Activated CD4-positive, alpha-beta T cell treated with anti-CD3 and anti-CD28 coated beads, Interleukin-2, Interleukin-6, amounts not matched to agents 100 ng/mL and 50 ng/mL, durations not matched to agents 16 hours and 8 hours (primary cell): Measurements from ENCODE around the gene DVL2.

Experiments
- DNase-seq: peaks from one replicate; pipeline ENCODE4 v3.0.0-alpha.2; 2020

DVL2 gene

GRCh38 chr17:7237266-7237760, 3.0 kb upstream of the DVL2 start:
- no peak for DNase-seq

GRCh38 chr17:7236808-7237207, 2.5 kb upstream of the DVL2 start:
- no peak for DNase-seq

- no peak for DNase-seq
Observed at GRCh38 chr17:7235693-7236665, 1.7 kb upstream of the DVL2 start.

GRCh38 chr17:7233701-7234082, 625 bp downstream of the DVL2 start:
- no peak for DNase-seq

GRCh38 chr17:7232114-7232513, 2.2 kb downstream of the DVL2 start:
- no peak for DNase-seq

- no peak for DNase-seq
Observed at GRCh38 chr17:7229504-7229903, 4.8 kb downstream of the DVL2 start.

- DNase-seq, result no peak
Observed at GRCh38 chr17:7228920-7229319, 5.4 kb downstream of the DVL2 start.

- DNase-seq, result no peak
Observed at GRCh38 chr17:7226721-7227710, 7.3 kb downstream of the DVL2 start.

- DNase-seq, result no peak
Observed at GRCh38 chr17:7225711-7226331, 8.5 kb downstream of the DVL2 start.

- no peak for DNase-seq
Observed at GRCh38 chr17:7224661-7225111, 9.6 kb downstream of the DVL2 start.

- no peak for DNase-seq
Observed at GRCh38 chr17:7224110-7224509, 10.2 kb downstream of the DVL2 start.

- no peak for DNase-seq
Observed at GRCh38 chr17:7223375-7223774, 10.9 kb downstream of the DVL2 start.

GRCh38 chr17:7222972-7223292, 11.4 kb downstream of the DVL2 start:
- no peak for DNase-seq

- DNase-seq, result no peak
Observed at GRCh38 chr17:7222093-7222971, 12.0 kb downstream of the DVL2 start.

- no peak for DNase-seq
Observed at GRCh38 chr17:7221278-7222092, 12.8 kb downstream of the DVL2 start.

GRCh38 chr17:7220593-7221277, 13.6 kb downstream of the DVL2 start:
- DNase-seq, result peak; percentile 79

GRCh38 chr17:7219812-7220592, 14.3 kb downstream of the DVL2 start, which contains the start of the genes ACADVL and DLG4:
Gene ACADVL, plus strand, starts transcription at chr17:7219938. Its CDS starts 47 bp downstream, at chr17:7219985.
Gene DLG4, minus strand, starts transcription at chr17:7219836.
- DNase-seq, result peak; percentile 89

- no peak for DNase-seq
Observed at GRCh38 chr17:7219229-7219811, 15.0 kb downstream of the DVL2 start.

GRCh38 chr17:7218758-7219157, 15.6 kb downstream of the DVL2 start:
- DNase-seq, result no peak
